ACC112 (cell line): ENCODE results near the gene PIM3.
A peak's percentile ranks its signal among the peaks of the same experiment; 100 is the strongest.

Experiments used
- H2AFZ ChIP-seq: fragments of 200-600 bp; sonication (generic); one replicate; pipeline ENCODE4 v1.6.0; 2017; ENCODE audit warnings: antibody characterized with exemption, low read length; ENCODE audit not compliant: unreplicated experiment
- H3K27ac ChIP-seq: fragments of 200-600 bp; sonication (generic); 2 replicates; pipeline ENCODE4 v1.5.1; 2014; ENCODE audit warnings: low read depth, mild to moderate bottlenecking, antibody characterized with exemption, low read length, moderate library complexity
- H3K27me3 ChIP-seq: fragments of 200-600 bp; sonication (generic); 2 replicates; pipeline ENCODE4 v1.6.1; 2014; ENCODE audit warnings: mild to moderate bottlenecking, antibody characterized with exemption, low read length, moderate library complexity, mixed read lengths; ENCODE audit not compliant: insufficient read depth
- H3K36me3 ChIP-seq: fragments of 200-600 bp; sonication (generic); 2 replicates; pipeline ENCODE4 v1.6.1; 2016; ENCODE audit warnings: mild to moderate bottlenecking, antibody characterized with exemption, low read length, moderate library complexity, mixed read lengths; ENCODE audit not compliant: insufficient read depth
- H3K4me1 ChIP-seq: fragments of 200-600 bp; sonication (generic); one replicate; pipeline ENCODE4 v1.6.1; 2016; ENCODE audit warnings: low read length, mixed read lengths; ENCODE audit not compliant: insufficient read depth, unreplicated experiment, control insufficient read depth
- H3K4me3 ChIP-seq: fragments of 200-600 bp; sonication (generic); 2 replicates; pipeline ENCODE4 v1.5.1; 2014; ENCODE audit warnings: mild to moderate bottlenecking, low read depth, low read length
- H3K79me2 ChIP-seq: fragments of 200-600 bp; sonication (generic); one replicate; pipeline ENCODE4 v1.6.0; 2016; ENCODE audit warnings: low read length; ENCODE audit not compliant: control insufficient read depth, unreplicated experiment, insufficient read depth

The PIM3 gene

DNA sequence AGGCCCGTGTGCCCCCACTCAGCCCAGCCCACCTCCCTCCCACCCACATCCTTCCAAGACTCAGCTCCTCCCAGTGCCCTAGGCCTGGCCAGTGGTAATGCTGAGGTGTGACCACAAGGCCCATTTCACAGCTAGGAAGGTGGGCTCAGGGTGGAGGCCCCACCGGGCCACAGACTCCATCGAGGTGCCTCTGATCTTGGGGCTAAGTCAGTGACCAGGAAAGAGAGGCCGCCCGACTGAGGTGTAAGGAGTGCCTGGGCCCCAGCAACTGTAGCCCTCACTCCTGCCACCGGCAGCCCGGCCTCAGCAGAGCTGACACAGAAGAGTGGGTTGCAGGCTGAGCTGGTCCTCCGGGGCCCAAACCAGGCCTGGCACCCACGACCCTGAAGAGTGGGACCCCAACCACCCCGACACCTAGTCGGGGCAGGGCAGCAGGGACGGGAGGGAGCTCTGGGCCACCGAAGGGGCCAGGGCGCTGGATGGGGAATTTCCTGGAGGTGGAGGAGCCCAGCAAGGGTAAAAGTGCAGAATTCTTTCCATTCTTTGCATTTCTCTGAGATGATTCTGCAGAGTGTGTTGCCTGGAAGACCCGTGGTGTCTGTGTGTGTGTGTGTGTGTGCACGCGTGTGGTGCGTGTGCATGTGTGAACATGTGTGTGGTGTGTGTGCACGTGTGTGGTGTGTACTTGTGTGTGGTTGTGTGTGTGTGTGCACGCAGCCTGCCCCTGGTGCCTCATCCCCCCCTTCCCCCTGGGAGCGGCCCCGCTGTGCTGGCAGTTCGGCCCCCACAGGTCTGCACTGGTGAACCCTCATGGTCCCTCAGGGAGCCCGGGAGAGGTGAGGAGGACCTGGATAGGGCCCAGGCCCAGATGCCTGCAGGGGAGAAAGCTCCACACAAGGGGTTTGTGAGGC is 8.3 kb upstream of the PIM3 start:
- no peak overlapping the region for H3K4me3 ChIP-seq

DNA sequence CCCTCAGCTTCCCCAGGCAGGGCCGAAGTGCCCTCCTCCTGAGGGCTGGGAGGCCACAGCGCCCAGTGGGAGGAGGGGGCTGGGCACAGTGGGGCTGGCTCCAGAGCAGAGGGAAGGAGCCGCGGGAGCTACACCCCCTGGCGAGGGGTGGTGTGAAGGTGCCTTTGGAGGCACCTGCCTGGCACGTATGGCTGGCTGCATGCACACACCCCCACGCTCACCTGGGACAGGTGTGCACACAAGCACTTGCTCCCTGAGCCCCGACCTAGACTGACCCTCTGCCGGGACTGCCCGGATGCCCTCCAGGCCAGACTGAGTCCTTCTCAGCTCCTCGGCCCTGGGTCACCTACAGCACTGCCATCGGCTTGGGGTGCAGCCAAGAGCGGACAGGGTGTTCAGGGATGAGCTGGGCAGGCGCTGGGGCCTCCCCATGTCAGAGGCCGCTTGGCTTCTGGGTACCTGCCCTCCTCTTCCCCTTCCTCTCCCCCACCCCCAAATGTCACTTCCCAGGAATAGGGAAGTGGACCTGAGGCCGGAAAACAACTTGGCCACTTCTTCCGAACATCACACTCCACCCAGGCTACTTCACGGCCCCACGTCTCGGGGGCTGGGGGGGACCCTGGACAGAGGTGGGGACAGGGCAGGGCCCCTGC is 7.4 kb upstream of the PIM3 start:
- no peak overlapping the region for H2AFZ ChIP-seq
- H3K36me3 ChIP-seq, result no peaks in the 10 kb centered on the region
- H3K4me3 ChIP-seq, result no peak overlapping the region
- no peak overlapping the region for H3K27ac ChIP-seq
- H3K27me3 ChIP-seq, result no peaks in the 10 kb centered on the region
- H3K79me2 ChIP-seq, result no peaks in the 10 kb centered on the region
- peaks cover 17% of the 10 kb centered on the region for H3K4me1 ChIP-seq

More for the DNA sequence above, 8.3 kb upstream of the PIM3 start:
- H3K36me3 ChIP-seq, result no peaks in the 10 kb centered on the region
- no peaks in the 10 kb centered on the region for H3K79me2 ChIP-seq
- no peak overlapping the region for H2AFZ ChIP-seq
- no peaks in the 10 kb centered on the region for H3K27me3 ChIP-seq
- peak overlapping the region; percentile 43 for H3K27ac ChIP-seq
- peaks cover 17% of the 10 kb centered on the region for H3K4me1 ChIP-seq

DNA sequence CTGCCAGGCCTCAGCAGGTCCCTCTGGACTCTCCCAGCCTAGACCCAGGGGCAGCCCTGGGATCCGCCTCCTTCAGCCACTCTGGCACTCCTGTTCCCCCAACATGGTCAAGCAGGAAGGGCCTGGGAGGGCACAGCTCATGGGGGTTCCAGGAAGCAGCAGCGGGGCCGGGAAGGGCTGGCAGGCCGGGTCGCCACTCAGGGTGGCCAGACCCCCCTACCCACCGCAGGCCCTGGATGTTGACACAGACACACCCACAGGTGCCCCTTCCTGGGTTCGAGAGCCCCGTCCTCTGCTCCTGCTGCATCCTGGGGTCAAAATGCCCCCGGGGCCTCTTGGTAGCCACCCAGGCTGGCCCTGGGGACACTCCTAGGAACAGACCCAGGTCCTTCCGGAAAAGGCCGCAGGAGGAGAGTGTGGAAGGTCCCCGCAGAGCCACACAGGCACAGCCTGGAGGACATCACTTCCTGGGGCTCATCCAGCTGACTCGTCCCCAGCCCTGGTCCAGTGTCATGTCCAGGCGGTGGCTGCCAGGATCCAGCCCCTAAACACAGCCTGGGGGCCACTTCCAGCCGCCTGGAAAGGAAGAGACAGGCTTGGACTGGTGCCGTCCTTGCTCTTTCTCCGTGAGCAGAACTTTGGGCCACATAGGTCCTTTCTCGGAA is 6.8 kb upstream of the PIM3 start:
- H3K4me3 ChIP-seq, result no peak overlapping the region
- H2AFZ ChIP-seq, result no peak overlapping the region
- no peaks in the 10 kb centered on the region for H3K79me2 ChIP-seq
- no peaks in the 10 kb centered on the region for H3K36me3 ChIP-seq
- H3K4me1 ChIP-seq, result peaks cover 17% of the 10 kb centered on the region
- no peaks in the 10 kb centered on the region for H3K27me3 ChIP-seq
- no peak overlapping the region for H3K27ac ChIP-seq

DNA sequence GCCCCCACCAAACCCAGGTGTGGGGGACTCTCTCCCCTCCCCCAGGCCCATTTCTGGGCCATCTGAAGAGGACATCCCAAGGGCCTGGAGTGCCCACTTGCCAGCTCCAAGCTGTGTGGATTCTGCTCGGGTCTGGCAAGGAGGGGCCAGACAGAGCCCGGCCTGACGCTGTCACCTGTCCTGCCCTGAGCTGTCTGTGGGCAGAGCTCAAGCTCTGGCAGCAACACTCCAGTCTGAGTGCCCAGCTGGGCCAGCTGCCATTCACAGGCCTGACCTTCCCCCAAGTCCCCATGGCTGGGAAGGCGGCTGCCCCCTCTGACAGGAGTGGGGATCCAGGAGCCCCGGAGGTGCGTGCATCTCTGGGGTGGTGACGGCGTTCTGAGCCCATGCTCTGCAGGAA is 6.2 kb upstream of the PIM3 start:
- Histone ChIP-seq H3K27ac (no peak overlapping the region), H3K27me3 (no peaks in the 10 kb centered on the region), H3K4me1 (peaks cover 17% of the 10 kb centered on the region), H3K79me2 (no peaks in the 10 kb centered on the region), H3K36me3 (no peaks in the 10 kb centered on the region), H2AFZ (no peak overlapping the region), H3K4me3 (no peak overlapping the region)

DNA sequence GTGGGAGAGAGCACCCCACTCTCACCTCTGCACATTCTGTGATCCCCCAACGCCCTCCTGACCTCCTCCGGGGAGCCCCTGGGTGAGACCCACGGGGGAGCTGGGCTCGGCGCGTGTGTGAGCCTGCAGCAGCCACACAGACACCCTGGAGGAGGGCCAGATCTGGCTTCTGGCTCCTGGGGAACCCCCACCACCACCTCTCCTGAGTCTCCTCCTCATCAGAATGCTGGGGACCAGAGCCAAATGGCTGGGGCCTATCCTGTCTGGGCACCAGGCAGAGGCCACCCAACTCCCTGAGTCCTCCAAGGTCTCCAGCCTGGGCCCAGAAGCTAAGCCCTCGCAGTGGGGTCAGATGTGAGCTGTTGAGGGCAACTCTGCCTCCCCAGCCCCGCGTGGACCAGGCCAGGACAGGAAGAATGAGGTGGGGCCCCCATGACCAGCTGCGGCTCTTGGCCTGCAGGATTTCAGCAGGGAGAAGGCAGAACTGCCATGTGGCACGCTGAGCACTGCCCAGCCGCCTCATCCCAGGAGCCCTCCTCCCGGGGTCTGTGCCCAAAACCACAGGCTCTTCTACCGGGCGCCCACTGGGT is 5.5 kb upstream of the PIM3 start:
- no peaks in the 10 kb centered on the region for H3K79me2 ChIP-seq
- peaks cover 17% of the 10 kb centered on the region for H3K4me1 ChIP-seq
- H3K27me3 ChIP-seq, result no peaks in the 10 kb centered on the region
- H2AFZ ChIP-seq, result no peak overlapping the region
- no peak overlapping the region for H3K27ac ChIP-seq
- no peaks in the 10 kb centered on the region for H3K36me3 ChIP-seq
- H3K4me3 ChIP-seq, result no peak overlapping the region

DNA sequence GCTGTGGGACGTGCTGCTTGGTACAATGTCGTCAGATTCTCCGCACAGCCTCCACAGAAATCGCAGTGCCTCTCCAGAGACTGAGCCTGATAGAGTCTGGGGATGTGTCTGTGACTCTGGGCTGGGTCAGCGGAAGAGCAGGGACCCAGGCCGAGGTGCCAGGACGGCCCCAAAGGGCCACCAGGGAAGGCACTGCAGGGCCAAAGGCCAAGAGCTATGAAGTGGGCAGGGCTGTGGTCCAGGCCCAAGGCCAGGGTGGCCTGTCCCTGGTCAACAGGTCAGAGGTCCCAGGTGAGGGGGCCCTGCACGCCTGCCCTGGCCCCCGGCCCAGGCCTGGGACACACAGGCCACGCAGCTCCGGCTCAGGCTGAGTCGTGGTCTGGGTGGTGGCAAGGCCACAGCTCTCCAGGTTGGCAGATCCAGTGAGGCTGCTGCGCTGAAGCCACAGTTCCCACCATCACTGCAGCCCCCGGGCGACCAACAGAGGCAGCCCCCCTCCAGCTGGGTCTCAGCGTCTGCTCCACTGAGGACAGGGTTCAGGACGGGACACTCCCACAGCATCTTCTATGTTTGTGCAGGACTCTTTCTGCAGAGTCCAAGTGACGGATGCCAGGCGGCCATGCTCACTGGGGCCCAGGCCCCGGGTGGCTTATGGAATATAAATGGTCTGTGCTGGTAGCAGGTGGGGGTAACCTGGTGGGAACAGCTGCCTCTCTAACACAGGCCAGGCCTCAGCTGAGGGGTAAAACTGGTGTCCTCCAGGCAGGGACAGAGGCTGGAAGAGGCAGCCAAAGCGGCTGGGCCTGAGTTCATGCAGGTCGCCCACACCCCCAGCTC is 4.8 kb upstream of the PIM3 start:
- no peak overlapping the region for H3K27ac ChIP-seq
- no peak overlapping the region for H2AFZ ChIP-seq
- no peaks in the 10 kb centered on the region for H3K36me3 ChIP-seq
- H3K4me1 ChIP-seq, result peaks cover 17% of the 10 kb centered on the region
- H3K79me2 ChIP-seq, result no peaks in the 10 kb centered on the region
- H3K27me3 ChIP-seq, result no peaks in the 10 kb centered on the region
- H3K4me3 ChIP-seq, result no peak overlapping the region

DNA sequence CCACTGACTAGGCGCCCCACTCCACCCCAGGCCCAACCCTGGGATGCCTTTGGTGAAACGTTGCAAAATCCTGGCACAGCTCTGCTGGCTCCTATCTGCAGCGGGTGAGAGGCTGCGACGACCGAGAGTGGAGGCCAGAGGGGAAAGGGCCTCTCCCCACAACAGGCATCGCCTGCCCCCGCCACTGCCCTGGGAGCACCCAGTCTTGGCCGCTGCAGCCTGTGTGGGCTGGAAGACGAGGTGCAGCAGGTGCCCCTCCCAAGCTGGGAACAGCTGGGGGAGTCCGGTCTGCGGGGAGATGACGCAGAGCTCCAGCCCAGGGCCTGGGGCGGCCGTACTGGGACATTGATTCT is 4.2 kb upstream of the PIM3 start:
- H3K27me3 ChIP-seq, result no peaks in the 10 kb centered on the region
- H3K36me3 ChIP-seq, result no peaks in the 10 kb centered on the region
- no peak overlapping the region for H2AFZ ChIP-seq
- H3K27ac ChIP-seq, result no peak overlapping the region
- peaks cover 17% of the 10 kb centered on the region for H3K4me1 ChIP-seq
- peaks cover 5% of the 10 kb centered on the region for H3K79me2 ChIP-seq
- H3K4me3 ChIP-seq, result no peak overlapping the region

DNA sequence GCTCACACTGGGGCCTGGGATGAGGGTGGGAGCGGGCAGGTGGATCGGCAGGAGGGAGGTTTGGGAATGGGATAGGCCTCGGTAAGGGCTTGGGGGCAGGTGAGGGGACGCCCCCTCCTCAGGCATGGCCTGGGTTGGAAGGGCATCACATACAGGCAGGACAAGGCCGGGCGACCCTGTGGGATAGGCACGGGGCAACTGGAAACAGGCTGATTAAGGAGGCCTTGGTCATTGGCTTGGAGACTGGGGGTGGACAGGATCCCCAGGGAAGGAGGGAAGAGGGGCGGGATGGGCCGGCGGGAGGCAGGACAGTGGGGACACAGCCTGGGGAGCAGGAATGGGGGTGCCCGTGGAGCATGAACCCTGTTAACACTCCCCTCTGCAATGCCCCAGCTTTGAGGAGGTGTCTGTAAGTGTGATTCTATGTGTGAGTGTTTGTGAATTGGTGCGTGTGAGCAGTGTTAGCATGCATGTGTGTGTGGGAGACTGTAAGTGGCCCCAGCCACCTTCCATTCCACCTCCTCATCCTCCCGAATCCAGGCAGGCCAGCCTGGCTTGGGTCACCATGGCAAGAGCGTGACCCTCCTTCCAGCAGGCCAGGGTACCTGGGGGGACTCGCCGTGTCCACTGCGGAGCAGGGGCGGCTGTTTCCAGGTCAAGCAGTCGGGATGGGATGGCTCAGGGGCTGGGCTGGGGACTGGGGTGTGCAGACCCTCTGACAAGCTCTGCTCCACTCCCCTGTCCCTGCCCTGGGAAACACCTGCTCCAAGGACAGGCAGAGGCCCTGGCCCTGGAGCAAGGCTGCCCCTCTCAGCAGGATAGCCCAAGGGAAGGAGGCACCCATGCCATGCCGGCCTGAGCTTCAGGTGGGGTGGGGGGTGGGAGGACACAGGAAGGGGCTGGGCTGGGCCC is 3.4 kb upstream of the PIM3 start:
- Histone ChIP-seq H2AFZ (no peak overlapping the region), H3K79me2 (peaks cover 12% of the 10 kb centered on the region), H3K27ac (no peak overlapping the region), H3K4me3 (no peak overlapping the region), H3K27me3 (no peaks in the 10 kb centered on the region), H3K36me3 (no peaks in the 10 kb centered on the region), H3K4me1 (peaks cover 10% of the 10 kb centered on the region)

DNA sequence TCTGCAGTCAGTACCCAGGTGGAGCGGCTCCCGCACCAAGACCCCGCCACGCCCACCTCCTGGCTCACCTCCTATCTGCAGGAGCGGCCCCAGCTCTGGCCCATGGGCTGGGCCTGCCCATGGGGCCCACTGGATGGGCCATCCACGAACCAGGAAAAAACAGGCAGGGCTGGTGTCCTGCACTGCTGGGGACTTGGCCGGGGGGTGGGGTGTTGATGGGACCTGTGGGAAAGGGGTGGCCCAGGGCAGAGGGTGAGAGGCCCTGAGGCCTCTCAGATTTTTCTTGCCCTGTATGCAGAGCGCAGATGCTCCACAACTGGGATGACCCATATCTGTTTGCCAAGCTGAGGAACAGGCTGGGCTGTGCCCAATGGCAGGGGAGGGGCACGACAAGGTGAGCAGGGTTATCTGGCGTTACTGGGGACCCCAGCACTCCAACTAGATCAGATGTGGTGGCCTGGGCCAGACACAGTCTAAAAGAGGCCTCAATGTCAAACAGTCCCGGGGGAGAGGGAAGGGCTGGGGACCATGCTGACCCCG is 2.7 kb upstream of the PIM3 start:
- Histone ChIP-seq H3K4me3 (no peak overlapping the region), H3K79me2 (peaks cover 17% of the 10 kb centered on the region), H3K27me3 (no peaks in the 10 kb centered on the region), H3K36me3 (no peaks in the 10 kb centered on the region), H2AFZ (no peak overlapping the region), H3K4me1 (peaks cover 7% of the 10 kb centered on the region), H3K27ac (no peak overlapping the region)
